Measurements from ENCODE around the gene GPS1.
"Not testable (repeated sequence)": the region's sequence is repeated elsewhere in the genome, so short reads cannot be mapped to it uniquely, and the experiment has no call there.

Gene GPS1

GRCh38 chr17:82036634-82037091 is 15.0 kb upstream of the GPS1 start:
- no peaks in the 10 kb centered on the region for H3K36me3 ChIP-seq (ENCODE audit: control insufficient read depth, insufficient read depth, low read length)
- no peak for DNase-seq (ENCODE audit: extremely low read depth, insufficient read length)
- no peaks in the 10 kb centered on the region for H3K27me3 ChIP-seq (replicated peaks; ENCODE audit: control insufficient read depth, insufficient read depth, low read length)
- no peak for TF ChIP-seq CTCF (IDR thresholded peaks at IDR 0.05; ENCODE audit: insufficient read depth, low read length, poor library complexity, severe bottlenecking)
- peak overlapping the region; percentile 73 for H3K4me3 ChIP-seq (replicated peaks; ENCODE audit: low read depth, low read length)

DNA sequence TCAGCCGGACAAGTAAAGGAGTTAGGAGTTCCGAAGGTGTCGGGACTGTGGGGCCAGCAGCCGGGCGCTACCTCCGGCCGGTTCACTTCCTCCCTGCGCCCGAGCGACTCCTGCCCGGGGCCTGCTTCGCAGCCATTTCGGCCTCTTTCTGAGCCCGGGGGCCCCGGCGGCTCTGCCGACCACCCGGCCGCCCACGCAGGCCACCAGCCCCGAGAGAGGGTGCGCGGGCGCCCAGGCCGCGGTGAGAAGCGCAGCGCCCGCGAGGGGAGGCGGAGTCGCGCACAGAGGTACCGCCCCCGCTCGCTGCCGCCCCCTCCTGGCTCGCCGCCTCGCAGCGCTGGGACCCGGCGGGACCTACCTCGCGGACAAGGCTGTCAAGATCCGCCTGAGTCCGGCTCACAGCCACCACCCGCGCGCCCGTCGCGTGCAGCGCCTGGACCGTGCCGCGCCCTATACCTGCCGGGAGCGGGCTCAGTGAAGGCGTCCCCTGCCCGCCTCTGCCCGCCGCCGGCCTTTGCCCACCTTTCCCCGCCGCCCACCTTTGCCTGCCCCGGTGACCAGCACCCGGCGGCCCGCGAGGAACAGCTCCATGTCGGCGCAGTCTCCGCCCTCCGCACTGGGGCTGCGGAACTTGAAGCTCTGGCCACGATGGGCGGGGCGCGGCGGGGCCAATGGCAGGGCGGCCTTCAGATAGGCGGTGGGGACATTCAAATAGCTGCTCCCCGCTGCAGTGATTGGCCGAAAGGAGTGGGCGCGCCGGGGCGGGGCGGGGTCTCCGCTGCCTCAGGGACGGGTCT is 14.4 kb upstream of the GPS1 start, which contains the start of gene DCXR:
Gene DCXR (minus strand): TSS at position 606 of the 797 bp plus-strand sequence. CDS start 15 bp downstream, at position 591.
- Histone ChIP-seq H3K36me3 (ENCODE audit: control insufficient read depth, insufficient read depth, low read length) (no peaks in the 10 kb centered on the region), H3K27me3 (replicated peaks; ENCODE audit: control insufficient read depth, insufficient read depth, low read length) (no peaks in the 10 kb centered on the region), H3K4me3 (replicated peaks; ENCODE audit: low read depth, low read length) (peak within 1 kb of the TSS; percentile 73)
- peak; percentile 58 for TF ChIP-seq CTCF (IDR thresholded peaks at IDR 0.05; ENCODE audit: insufficient read depth, low read length, poor library complexity, severe bottlenecking)
- DNase-seq (ENCODE audit: extremely low read depth, insufficient read length), result peak; percentile 98

GRCh38 chr17:82037889-82038195 is 13.9 kb upstream of the GPS1 start:
- Histone ChIP-seq H3K4me3 (replicated peaks; ENCODE audit: low read depth, low read length) (peak overlapping the region; percentile 42), H3K36me3 (ENCODE audit: control insufficient read depth, insufficient read depth, low read length) (no peaks in the 10 kb centered on the region), H3K27me3 (replicated peaks; ENCODE audit: control insufficient read depth, insufficient read depth, low read length) (no peaks in the 10 kb centered on the region)
- DNase-seq (ENCODE audit: extremely low read depth, insufficient read length), result no peak
- no peak for TF ChIP-seq CTCF (IDR thresholded peaks at IDR 0.05; ENCODE audit: insufficient read depth, low read length, poor library complexity, severe bottlenecking)

DNA sequence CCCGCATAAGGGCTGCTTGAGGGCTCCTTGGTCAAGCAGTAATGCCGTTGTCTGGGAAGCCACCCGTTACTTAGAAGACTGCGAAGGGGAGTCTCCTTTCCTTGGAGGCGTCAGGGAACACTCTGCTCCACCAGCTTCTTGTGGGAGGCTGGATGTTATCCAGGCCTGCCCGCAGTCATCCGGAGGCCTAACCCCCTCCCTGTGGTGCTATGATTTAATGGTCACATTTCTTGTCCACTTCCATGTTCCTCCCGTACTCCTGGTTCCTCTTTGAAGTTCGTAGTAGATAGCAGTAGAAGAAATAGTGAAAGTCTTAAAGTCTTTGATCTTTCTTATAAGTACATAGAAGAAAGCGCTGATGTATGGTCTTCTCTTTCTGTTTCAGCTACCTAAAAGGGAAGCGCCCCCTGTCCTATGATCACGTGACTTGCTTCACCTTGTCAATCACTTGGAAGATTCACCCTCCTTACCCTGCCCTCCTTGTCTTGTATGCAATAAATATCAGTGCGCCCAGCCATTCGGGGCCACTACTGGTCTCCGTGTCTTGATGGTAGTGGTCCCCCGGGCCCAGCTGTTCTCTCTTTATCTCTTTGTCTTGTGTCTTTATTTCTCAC is 12.8 kb upstream of the GPS1 start:
- not testable (repeated sequence) for H3K36me3 ChIP-seq (ENCODE audit: control insufficient read depth, insufficient read depth, low read length); H3K4me3 ChIP-seq (replicated peaks; ENCODE audit: low read depth, low read length); H3K27me3 ChIP-seq (replicated peaks; ENCODE audit: control insufficient read depth, insufficient read depth, low read length); DNase-seq (ENCODE audit: extremely low read depth, insufficient read length)

DNA sequence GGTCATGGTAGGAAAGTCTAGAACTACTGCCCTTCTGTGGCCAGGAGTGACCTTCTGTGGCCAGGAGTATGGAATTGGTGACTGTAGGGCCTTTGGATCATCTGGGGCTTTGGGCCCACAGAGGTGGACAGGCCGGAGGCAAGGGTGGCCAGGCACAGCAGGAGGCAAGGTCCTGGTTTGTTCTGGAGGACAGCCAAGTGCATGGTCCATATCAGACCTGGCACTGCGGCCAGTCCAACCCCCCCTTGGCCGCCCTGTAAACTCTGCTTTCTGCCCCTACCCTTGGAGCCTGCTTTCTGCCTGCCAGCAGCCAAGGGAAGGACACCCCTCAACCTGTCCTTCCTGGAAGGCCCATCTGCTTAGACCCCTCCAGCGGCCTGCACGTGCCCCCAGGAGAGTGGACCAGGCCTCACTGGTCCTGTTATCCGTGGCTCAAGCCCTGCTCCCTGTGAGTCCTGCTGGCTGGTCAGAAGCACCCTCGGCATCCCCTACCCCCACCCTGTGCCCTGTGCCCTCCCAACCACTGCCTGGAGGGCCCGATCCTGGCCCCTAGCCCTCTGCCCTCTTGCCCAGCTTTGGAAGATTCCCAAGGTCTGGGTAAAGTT is 11.9 kb upstream of the GPS1 start:
- Histone ChIP-seq H3K4me3 (replicated peaks; ENCODE audit: low read depth, low read length) (no peak overlapping the region), H3K27me3 (replicated peaks; ENCODE audit: control insufficient read depth, insufficient read depth, low read length) (no peaks in the 10 kb centered on the region), H3K36me3 (ENCODE audit: control insufficient read depth, insufficient read depth, low read length) (no peaks in the 10 kb centered on the region)
- no peak for TF ChIP-seq CTCF (IDR thresholded peaks at IDR 0.05; ENCODE audit: insufficient read depth, low read length, poor library complexity, severe bottlenecking)
- no peak for DNase-seq (ENCODE audit: extremely low read depth, insufficient read length)

- no peak for TF ChIP-seq CTCF (IDR thresholded peaks at IDR 0.05; ENCODE audit: insufficient read depth, low read length, poor library complexity, severe bottlenecking)
- Histone ChIP-seq H3K4me3 (replicated peaks; ENCODE audit: low read depth, low read length) (no peak overlapping the region), H3K27me3 (replicated peaks; ENCODE audit: control insufficient read depth, insufficient read depth, low read length) (no peaks in the 10 kb centered on the region), H3K36me3 (ENCODE audit: control insufficient read depth, insufficient read depth, low read length) (no peaks in the 10 kb centered on the region)
- DNase-seq (ENCODE audit: extremely low read depth, insufficient read length), result no peak
Measured at GRCh38 chr17:82041144-82041814, 10.4 kb upstream of the GPS1 start.
